Measurements from ENCODE around the gene RECK. TPM values are rescaled to one million over a fixed set of nuclear protein-coding genes. Genes with fewer than 3 reads are reported as not detected.

Gene RECK
- total RNA-seq, 1 experiment from 2014 or later, result 13.2 TPM

DNA sequence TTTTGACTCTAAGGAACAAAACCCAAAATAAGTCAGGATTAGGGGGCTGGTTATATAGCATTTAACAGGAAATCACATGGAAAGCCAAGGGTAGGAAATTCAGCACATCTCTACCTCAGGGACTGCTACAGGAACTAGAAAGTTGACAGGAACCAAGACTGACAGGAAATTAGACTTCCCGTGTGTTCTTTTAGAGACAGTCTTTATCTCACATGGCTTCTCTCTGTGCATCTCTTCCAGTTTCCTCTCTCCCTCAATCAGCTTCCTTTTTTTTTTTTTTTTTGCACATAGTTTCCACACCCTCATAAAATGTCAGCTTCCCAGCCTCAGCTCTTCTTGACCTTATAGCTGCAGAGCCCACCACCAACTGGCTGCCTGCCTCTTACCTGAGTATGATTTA lies 4.8 kb downstream of the RECK start:
- in situ Hi-C loops (cut with HindIII; ENCODE audit: low pct_unique_long_range_greater_than_20kb, low sequenced_read_pairs), result no loop called here
- H3K9me3 ChIP-seq (ENCODE audit: control insufficient read depth, insufficient read depth, low read depth, low read length), result no peaks in the 10 kb centered on the region
- DNase-seq (ENCODE audit: low read depth, low spot score), result no peak
- no peaks in the 10 kb centered on the region for H3K36me3 ChIP-seq (ENCODE audit: control insufficient read depth, insufficient read depth, low read length)
- H3K4me3 ChIP-seq (ENCODE audit: low read depth in 2 of 2, low read length in 2 of 2), result no peak overlapping the region
- H3K27ac ChIP-seq (ENCODE audit: low read length), result no peak overlapping the region
- TF ChIP-seq TCF7L2 (IDR thresholded peaks at IDR 0.05; ENCODE audit: low read depth, low read length), result no peak
- TF ChIP-seq, protein P1, sequence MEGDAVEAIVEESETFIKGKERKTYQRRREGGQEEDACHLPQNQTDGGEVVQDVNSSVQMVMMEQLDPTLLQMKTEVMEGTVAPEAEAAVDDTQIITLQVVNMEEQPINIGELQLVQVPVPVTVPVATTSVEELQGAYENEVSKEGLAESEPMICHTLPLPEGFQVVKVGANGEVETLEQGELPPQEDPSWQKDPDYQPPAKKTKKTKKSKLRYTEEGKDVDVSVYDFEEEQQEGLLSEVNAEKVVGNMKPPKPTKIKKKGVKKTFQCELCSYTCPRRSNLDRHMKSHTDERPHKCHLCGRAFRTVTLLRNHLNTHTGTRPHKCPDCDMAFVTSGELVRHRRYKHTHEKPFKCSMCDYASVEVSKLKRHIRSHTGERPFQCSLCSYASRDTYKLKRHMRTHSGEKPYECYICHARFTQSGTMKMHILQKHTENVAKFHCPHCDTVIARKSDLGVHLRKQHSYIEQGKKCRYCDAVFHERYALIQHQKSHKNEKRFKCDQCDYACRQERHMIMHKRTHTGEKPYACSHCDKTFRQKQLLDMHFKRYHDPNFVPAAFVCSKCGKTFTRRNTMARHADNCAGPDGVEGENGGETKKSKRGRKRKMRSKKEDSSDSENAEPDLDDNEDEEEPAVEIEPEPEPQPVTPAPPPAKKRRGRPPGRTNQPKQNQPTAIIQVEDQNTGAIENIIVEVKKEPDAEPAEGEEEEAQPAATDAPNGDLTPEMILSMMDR (IDR thresholded peaks at IDR 0.05), result no peak
- TF ChIP-seq REST (IDR thresholded peaks at IDR 0.05; ENCODE audit: insufficient read depth in 1 of 2, low read depth in 2 of 2, low read length in 1 of 2), result no peak
- TF ChIP-seq SIN3A (IDR thresholded peaks at IDR 0.05; ENCODE audit: borderline replicate concordance, insufficient read depth, low read depth, low read length), result no peak
- TF ChIP-seq POLR2AphosphoS5 (IDR thresholded peaks at IDR 0.05; ENCODE audit: low read depth, low read length), result no peak
- BruUV-seq (replicated peaks), result no TSS peak
- CTCF ChIA-PET, result interaction anchor here (0.6 kb wide), 2 partner anchors 24 to 61 kb away, joined by 5 to 6 read pairs; no protein-coding TSS in a partner anchor
- intact Hi-C loops (cut with micrococcal nuclease; ENCODE audit: unreplicated experiment), result no loop called here
- no peaks in the 10 kb centered on the region for H3K27me3 ChIP-seq (ENCODE audit: control insufficient read depth, insufficient read depth, low read length)
- ATAC-seq, result no peak
- H3K4me1 ChIP-seq (ENCODE audit: control insufficient read depth, insufficient read depth, low read length), result peaks cover 6% of the 10 kb centered on the region
- POLR2A ChIA-PET, result interaction anchor here (0.6 to 0.7 kb wide), 2 partner anchors 29 to 355 kb away, joined by 9 to 10 read pairs; no protein-coding TSS in a partner anchor

GRCh38 chr9:36045610-36046009 lies 8.9 kb downstream of the RECK start:
- Histone ChIP-seq H3K27ac (ENCODE audit: low read length) (no peak overlapping the region), H3K4me3 (ENCODE audit: low read depth in 2 of 2, low read length in 2 of 2) (no peak overlapping the region), H3K36me3 (ENCODE audit: control insufficient read depth, insufficient read depth, low read length) (no peaks in the 10 kb centered on the region), H3K4me1 (ENCODE audit: control insufficient read depth, insufficient read depth, low read length) (no peaks in the 10 kb centered on the region), H3K9me3 (ENCODE audit: control insufficient read depth, insufficient read depth, low read depth, low read length) (no peaks in the 10 kb centered on the region), H3K27me3 (ENCODE audit: control insufficient read depth, insufficient read depth, low read length) (no peaks in the 10 kb centered on the region)
- no peak for TF ChIP-seq SIN3A (IDR thresholded peaks at IDR 0.05; ENCODE audit: borderline replicate concordance, insufficient read depth, low read depth, low read length)
- TF ChIP-seq POLR2AphosphoS5 (IDR thresholded peaks at IDR 0.05; ENCODE audit: low read depth, low read length), result no peak
- TF ChIP-seq, protein P1 (IDR thresholded peaks at IDR 0.05), result no peak
- no peak for TF ChIP-seq REST (IDR thresholded peaks at IDR 0.05; ENCODE audit: insufficient read depth in 1 of 2, low read depth in 2 of 2, low read length in 1 of 2)
- no peak for TF ChIP-seq TCF7L2 (IDR thresholded peaks at IDR 0.05; ENCODE audit: low read depth, low read length)
- no peak for ATAC-seq
- ChIA-PET CTCF (interaction anchor here (0.6 to 0.9 kb wide), 3 partner anchors 22 to 683 kb away, joined by 5 to 10 read pairs (median 6); no protein-coding TSS in a partner anchor), POLR2A (interaction anchor here (0.6 kb wide), 1 partner anchor 207 kb away, joined by 4 read pairs; no protein-coding TSS in a partner anchor)
- no TSS peak for BruUV-seq (replicated peaks)
- intact Hi-C loops (cut with micrococcal nuclease; ENCODE audit: unreplicated experiment) (no loop called here), in situ Hi-C loops (cut with HindIII; ENCODE audit: low pct_unique_long_range_greater_than_20kb, low sequenced_read_pairs) (no loop called here)
- no peak for DNase-seq (ENCODE audit: low read depth, low spot score)
